ENCODE data around the gene SELENON.

The SELENON gene

DNA sequence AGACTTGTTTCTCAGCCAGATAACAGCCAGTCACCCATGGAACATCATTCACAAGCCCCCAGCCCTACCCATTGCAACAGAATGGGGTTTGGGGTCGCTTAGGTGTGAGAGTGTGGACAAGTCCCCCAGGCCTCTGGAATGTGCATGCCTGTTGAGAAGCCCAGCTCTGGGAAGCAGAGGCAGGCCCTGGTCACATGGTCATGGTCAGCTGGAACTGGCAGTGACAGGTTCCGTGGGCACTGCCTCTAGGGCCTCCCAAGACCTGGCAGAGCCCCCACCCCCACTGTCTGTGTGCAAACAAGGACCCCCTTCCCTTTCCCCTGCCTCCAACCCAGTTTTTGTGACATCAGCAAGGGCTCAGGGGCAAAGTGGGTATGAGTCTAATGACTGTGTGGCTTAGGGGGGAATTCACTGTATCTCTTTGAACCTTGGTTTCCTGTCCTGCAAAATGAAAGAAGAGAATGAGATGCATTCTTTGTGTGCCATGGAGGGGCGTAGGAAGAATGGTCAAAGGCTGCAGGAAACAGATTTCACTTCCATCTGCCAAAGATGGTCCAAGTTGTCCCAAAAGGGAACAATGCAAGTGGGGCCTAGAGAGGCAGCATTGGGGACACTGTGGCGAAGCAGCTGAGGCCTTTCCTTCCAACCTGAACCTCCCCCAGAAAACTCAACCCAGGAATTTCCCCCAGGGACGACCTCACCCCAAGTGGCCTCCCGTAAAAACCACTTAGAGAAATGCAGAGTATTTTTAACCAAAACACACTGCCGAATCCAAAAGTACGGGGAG, 34.7 kb upstream of the SELENON start:
- DNase-seq (ENCODE audit: low read depth): no peak
- no peak overlapping the region for H3K4me3 ChIP-seq (ENCODE audit: control insufficient read depth, low read depth, low read length)
- TF ChIP-seq, protein P1, sequence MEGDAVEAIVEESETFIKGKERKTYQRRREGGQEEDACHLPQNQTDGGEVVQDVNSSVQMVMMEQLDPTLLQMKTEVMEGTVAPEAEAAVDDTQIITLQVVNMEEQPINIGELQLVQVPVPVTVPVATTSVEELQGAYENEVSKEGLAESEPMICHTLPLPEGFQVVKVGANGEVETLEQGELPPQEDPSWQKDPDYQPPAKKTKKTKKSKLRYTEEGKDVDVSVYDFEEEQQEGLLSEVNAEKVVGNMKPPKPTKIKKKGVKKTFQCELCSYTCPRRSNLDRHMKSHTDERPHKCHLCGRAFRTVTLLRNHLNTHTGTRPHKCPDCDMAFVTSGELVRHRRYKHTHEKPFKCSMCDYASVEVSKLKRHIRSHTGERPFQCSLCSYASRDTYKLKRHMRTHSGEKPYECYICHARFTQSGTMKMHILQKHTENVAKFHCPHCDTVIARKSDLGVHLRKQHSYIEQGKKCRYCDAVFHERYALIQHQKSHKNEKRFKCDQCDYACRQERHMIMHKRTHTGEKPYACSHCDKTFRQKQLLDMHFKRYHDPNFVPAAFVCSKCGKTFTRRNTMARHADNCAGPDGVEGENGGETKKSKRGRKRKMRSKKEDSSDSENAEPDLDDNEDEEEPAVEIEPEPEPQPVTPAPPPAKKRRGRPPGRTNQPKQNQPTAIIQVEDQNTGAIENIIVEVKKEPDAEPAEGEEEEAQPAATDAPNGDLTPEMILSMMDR (IDR thresholded peaks at IDR 0.05; ENCODE audit: control insufficient read depth, insufficient read depth, low read depth, low read length, missing control alignments): no peak

DNA sequence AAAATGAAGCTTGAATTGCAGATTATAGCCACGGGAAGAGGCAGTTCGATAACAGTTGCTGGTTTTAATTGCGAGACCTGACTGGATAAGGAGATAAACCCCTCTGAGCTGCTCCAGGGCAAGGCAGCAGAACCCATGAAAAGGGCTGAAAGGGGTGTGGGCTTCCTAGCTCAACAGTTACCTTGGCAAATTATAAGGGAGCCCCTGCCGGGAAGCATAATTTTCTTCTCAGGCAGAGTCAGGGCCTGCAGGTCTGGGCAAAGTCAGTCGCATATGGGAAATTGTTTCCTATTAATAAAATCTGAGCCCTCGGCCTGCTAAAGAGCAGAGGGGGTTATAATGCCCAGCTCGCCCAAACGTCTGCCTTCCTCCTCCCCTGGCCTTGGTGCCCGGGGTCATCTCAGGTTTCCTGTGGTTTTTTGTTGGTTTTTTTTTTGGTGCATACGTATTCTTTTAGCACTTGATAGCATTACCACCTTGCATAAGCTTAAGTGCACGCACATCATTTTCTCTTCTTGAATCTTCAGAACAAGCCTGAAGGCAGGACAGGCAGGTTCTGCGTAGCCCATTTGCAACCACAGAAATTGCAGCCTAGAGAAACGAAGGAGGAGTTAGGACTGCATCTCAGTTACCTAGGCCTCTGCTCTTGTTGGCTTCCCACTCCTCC, 33.9 kb upstream of the SELENON start:
- H3K4me3 ChIP-seq (ENCODE audit: control insufficient read depth, low read depth, low read length): no peak overlapping the region
- no peak for DNase-seq (ENCODE audit: low read depth)
- TF ChIP-seq, protein P1 (IDR thresholded peaks at IDR 0.05; ENCODE audit: control insufficient read depth, insufficient read depth, low read depth, low read length, missing control alignments): no peak

DNA sequence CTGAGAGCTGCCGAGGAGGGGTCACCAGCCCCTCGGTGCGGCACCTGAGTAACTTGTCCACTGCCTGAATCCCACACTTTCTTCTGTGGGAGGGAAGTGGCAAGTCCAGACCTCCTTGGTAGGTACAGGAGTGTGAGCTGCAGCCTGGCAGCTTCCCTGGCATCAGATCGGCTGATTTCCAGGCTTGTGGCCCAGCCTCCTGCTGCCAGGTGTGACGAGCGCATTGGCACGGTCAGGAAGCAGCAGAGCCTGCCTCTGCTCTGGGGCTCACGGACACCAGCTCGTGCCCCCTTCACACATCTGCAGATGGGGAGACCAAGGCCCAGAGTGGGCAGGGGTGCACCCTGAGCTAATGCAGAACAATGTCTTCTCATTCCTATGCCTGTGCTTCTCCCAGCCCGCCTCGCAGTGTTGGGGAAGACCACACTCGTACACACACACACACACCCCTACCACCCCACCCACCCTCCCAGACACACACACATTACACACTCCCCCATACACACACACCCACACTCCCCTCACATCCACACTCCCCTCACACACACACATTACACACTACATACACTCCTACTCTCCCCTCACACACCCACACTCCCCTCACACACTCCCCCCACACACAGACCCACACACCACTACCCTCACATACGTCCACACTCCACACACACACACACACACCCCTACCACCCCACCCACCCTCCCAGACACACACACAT, 33.1 kb upstream of the SELENON start:
- TF ChIP-seq, protein P1 (IDR thresholded peaks at IDR 0.05; ENCODE audit: control insufficient read depth, insufficient read depth, low read depth, low read length, missing control alignments): no peak
- no peak for DNase-seq (ENCODE audit: low read depth)
- no peak overlapping the region for H3K4me3 ChIP-seq (ENCODE audit: control insufficient read depth, low read depth, low read length)

DNA sequence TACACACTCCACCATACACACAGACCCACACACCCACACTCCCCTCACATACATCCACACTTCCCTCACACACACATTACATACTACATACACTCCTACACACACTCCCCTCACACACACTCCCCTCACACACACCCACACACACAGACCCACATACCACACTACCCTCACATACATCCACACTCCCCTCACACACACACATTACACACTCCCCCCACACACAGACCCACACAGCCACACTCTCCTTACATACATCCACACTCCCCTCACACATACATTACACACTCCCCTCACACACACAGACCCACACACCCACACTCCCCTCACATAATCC, 32.6 kb upstream of the SELENON start:
- TF ChIP-seq, protein P1 (IDR thresholded peaks at IDR 0.05; ENCODE audit: control insufficient read depth, insufficient read depth, low read depth, low read length, missing control alignments): no peak
- H3K4me3 ChIP-seq (ENCODE audit: control insufficient read depth, low read depth, low read length): no peak overlapping the region
- no peak for DNase-seq (ENCODE audit: low read depth)

DNA sequence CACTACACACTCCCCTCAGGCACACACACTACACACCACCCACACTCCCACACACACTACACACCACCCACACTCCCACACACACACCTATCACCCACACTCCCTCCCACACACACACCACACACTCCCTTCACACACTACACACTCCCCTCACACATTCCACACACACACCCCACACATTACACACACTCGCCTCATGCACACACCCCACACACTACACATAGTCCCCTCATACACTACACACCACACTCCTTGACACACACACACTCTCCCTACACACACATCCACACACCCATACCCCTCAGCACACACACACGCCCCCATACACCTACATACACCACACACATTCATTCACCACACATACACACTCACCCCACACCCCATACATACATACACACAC, 31.0 kb upstream of the SELENON start:
- no peak for DNase-seq (ENCODE audit: low read depth)
- TF ChIP-seq, protein P1 (IDR thresholded peaks at IDR 0.05; ENCODE audit: control insufficient read depth, insufficient read depth, low read depth, low read length, missing control alignments): no peak
- H3K4me3 ChIP-seq (ENCODE audit: control insufficient read depth, low read depth, low read length): no peak overlapping the region

DNA sequence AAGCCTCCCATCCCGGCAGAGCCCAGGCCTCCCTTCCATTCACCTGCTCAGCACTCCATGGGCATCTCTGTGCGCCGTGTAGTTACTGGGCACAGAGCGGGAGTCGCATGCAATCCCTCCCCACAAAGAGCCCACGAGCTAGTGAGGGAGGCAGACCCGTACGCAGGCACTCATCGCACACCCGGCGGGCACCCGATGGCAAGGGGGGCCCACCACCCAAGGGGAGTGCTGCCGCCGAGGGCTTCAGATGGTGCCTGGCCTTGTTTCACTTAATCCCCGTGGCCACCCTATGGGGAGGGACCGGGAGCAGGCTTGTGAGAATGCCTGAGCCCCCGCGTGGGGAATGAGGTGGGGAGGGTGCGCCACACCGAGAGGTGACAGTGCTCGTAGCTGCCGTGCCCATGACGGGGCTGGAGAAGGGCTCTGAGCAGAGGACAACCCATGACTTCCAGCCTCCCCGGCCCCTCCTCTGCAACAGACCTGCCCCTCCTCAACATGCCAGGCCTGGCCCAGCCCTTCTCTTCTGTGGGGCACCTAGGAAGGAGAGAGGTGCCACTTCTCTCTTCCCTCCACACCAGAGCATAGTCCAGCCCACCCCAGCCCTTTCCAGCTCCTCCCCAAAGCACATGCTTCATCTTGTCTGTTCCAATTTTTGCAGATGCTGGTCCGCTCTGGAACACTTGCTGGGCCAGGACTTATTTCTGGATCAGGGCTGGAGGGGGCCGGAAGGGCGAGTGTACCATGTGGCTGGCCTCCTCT, 30.2 kb upstream of the SELENON start:
- no peak overlapping the region for H3K4me3 ChIP-seq (ENCODE audit: control insufficient read depth, low read depth, low read length)
- DNase-seq (ENCODE audit: low read depth): no peak
- TF ChIP-seq, protein P1 (IDR thresholded peaks at IDR 0.05; ENCODE audit: control insufficient read depth, insufficient read depth, low read depth, low read length, missing control alignments): no peak
